Natural killer cell treated with Interleukin-12 subunit alpha and Interleukin-12 subunit beta and Interleukin-15 and Interleukin-18, amount 100 ng/mL, for 72 hours (primary cell): ENCODE results near the gene KLHL20. TPM values are rescaled to one million over a fixed set of nuclear protein-coding genes. Genes with fewer than 3 reads are reported as not detected.
"Not testable (repeated sequence)": the region's sequence is repeated elsewhere in the genome, so short reads cannot be mapped to it uniquely, and the experiment has no call there.

ENCODE experiments used
- ATAC-seq, 2 donors: fragments of 150-1000 bp; cut with Tn5 transposase in 1 of 2; sonication (Bioruptor Pico), chemical (Tn5 transposase) in 1 of 2; 2 replicates each; pipeline ENCODE4 v1.10.0; 2021
- DNase-seq: peaks from one replicate; pipeline ENCODE4 v3.0.0; 2022; ENCODE audit warnings: low spot score
- H3K27ac Mint-ChIP-seq, 2 donors: 1 replicate in 1 of 2; 2 replicates in 1 of 2; pipeline ENCODE4 v1.8.0; 2022; ENCODE audit warnings: mixed read lengths in 2 of 2, mild to moderate bottlenecking in 1 of 2, moderate library complexity in 1 of 2
- H3K27me3 Mint-ChIP-seq, 2 donors: 1 replicate in 1 of 2; 2 replicates in 1 of 2; pipeline ENCODE4 v1.8.0; 2022; ENCODE audit warnings: mixed read lengths in 2 of 2
- H3K36me3 Mint-ChIP-seq: one replicate; pipeline ENCODE4 v1.8.0; 2022; ENCODE audit warnings: mixed read lengths
- H3K4me1 Mint-ChIP-seq, 2 donors: 1 replicate in 1 of 2; 2 replicates in 1 of 2; pipeline ENCODE4 v1.8.0; 2022; ENCODE audit warnings: low read depth in 2 of 2, mixed read lengths in 2 of 2, mild to moderate bottlenecking in 1 of 2
- H3K4me3 Mint-ChIP-seq: one replicate; pipeline ENCODE4 v1.8.0; 2022; ENCODE audit warnings: mixed read lengths
- H3K9me3 Mint-ChIP-seq: 2 replicates; pipeline ENCODE4 v1.8.0; 2022; ENCODE audit warnings: mixed read lengths
- total RNA-seq, 2 donors: library from RNA; stranded (reverse); gene quantifications; one replicate each; pipeline ENCODE4 v1.2.3, GENCODE V29; 2022

The KLHL20 gene
- total RNA-seq, 2 donors from 2014 or later = 23.6 to 32.5 TPM

- Mint-ChIP-seq H3K27ac (no peak overlapping the region), H3K36me3 (peaks cover 19% of the 10 kb centered on the region), H3K9me3 (peaks cover 4% of the 10 kb centered on the region), H3K4me1 (peaks cover 0 to 4% of the 10 kb centered on the region in 2 donors), H3K4me3 (no peak overlapping the region), H3K27me3 (no peaks in the 10 kb centered on the region)
- no peak for DNase-seq
- no peak for ATAC-seq
Observed at GRCh38 chr1:173768827-173769226, 54.0 kb downstream of the KLHL20 start.

- not testable (repeated sequence) for H3K4me1 Mint-ChIP-seq, H3K9me3 Mint-ChIP-seq, H3K4me3 Mint-ChIP-seq, ATAC-seq, H3K27me3 Mint-ChIP-seq, DNase-seq, H3K36me3 Mint-ChIP-seq
- H3K27ac Mint-ChIP-seq = peak overlapping the region in 1 of 2 donors; percentile 40
Observed at GRCh38 chr1:173770330-173770729, 55.5 kb downstream of the KLHL20 start.

- Mint-ChIP-seq H3K36me3 (peaks cover 9% of the 10 kb centered on the region), H3K27me3 (no peaks in the 10 kb centered on the region), H3K27ac (no peak overlapping the region), H3K4me1 (peaks cover 0 to 4% of the 10 kb centered on the region in 2 donors), H3K9me3 (no peaks in the 10 kb centered on the region), H3K4me3 (no peak overlapping the region)
- ATAC-seq = no peak
- DNase-seq = no peak
Observed at GRCh38 chr1:173771560-173771959, 56.8 kb downstream of the KLHL20 start.

GRCh38 chr1:173775578-173776226 lies 60.9 kb downstream of the KLHL20 start:
- Mint-ChIP-seq H3K9me3 (no peaks in the 10 kb centered on the region), H3K36me3 (peaks cover 10% of the 10 kb centered on the region)

GRCh38 chr1:173779936-173780335 lies 65.2 kb downstream of the KLHL20 start:
- Mint-ChIP-seq H3K9me3 (no peaks in the 10 kb centered on the region), H3K27me3 (no peaks in the 10 kb centered on the region), H3K4me3 (no peak overlapping the region), H3K36me3 (peaks cover 10% of the 10 kb centered on the region), H3K4me1 (peaks cover 0 to 9% of the 10 kb centered on the region in 2 donors), H3K27ac (no peak overlapping the region)
- DNase-seq (no peak), ATAC-seq (no peak)

More at GRCh38 chr1:173775578-173776226, 60.9 kb downstream of the KLHL20 start:
- DNase-seq (no peak), ATAC-seq (no peak)
- peaks cover 0 to 9% of the 10 kb centered on the region in 2 donors for H3K4me1 Mint-ChIP-seq
- H3K4me3 Mint-ChIP-seq = no peak overlapping the region
- no peaks in the 10 kb centered on the region for H3K27me3 Mint-ChIP-seq
- no peak overlapping the region for H3K27ac Mint-ChIP-seq

GRCh38 chr1:173784997-173785396 lies 70.2 kb downstream of the KLHL20 start:
- DNase-seq (no peak), ATAC-seq (no peak)
- H3K36me3 Mint-ChIP-seq = no peaks in the 10 kb centered on the region
- H3K27me3 Mint-ChIP-seq = no peaks in the 10 kb centered on the region
- no peaks in the 10 kb centered on the region for H3K9me3 Mint-ChIP-seq
- no peaks in the 10 kb centered on the region for H3K4me1 Mint-ChIP-seq
- H3K4me3 Mint-ChIP-seq = no peak overlapping the region
- no peak overlapping the region for H3K27ac Mint-ChIP-seq

- no peak overlapping the region for H3K4me3 Mint-ChIP-seq
- H3K9me3 Mint-ChIP-seq = no peaks in the 10 kb centered on the region
- ATAC-seq = no peak
- no peaks in the 10 kb centered on the region for H3K27me3 Mint-ChIP-seq
- no peaks in the 10 kb centered on the region for H3K36me3 Mint-ChIP-seq
- no peaks in the 10 kb centered on the region for H3K4me1 Mint-ChIP-seq
- no peak overlapping the region for H3K27ac Mint-ChIP-seq
- no peak for DNase-seq
Observed at GRCh38 chr1:173789841-173790240, 75.1 kb downstream of the KLHL20 start.

GRCh38 chr1:173798078-173798477 lies 83.3 kb downstream of the KLHL20 start:
- Mint-ChIP-seq H3K36me3 (no peaks in the 10 kb centered on the region), H3K27ac (no peak overlapping the region), H3K4me1 (no peaks in the 10 kb centered on the region), H3K9me3 (no peaks in the 10 kb centered on the region), H3K4me3 (no peak overlapping the region), H3K27me3 (no peaks in the 10 kb centered on the region)
- ATAC-seq (no peak), DNase-seq (no peak)

- not testable (repeated sequence) for DNase-seq, H3K36me3 Mint-ChIP-seq, H3K9me3 Mint-ChIP-seq, H3K27me3 Mint-ChIP-seq, ATAC-seq, H3K4me3 Mint-ChIP-seq, H3K4me1 Mint-ChIP-seq, H3K27ac Mint-ChIP-seq
Observed at GRCh38 chr1:173799995-173800394, 85.2 kb downstream of the KLHL20 start.

- no peak for DNase-seq
- no peak overlapping the region for H3K27ac Mint-ChIP-seq
- no peaks in the 10 kb centered on the region for H3K9me3 Mint-ChIP-seq
- no peaks in the 10 kb centered on the region for H3K27me3 Mint-ChIP-seq
- H3K4me1 Mint-ChIP-seq = no peaks in the 10 kb centered on the region
- H3K36me3 Mint-ChIP-seq = peaks cover 5% of the 10 kb centered on the region
- H3K4me3 Mint-ChIP-seq = no peak overlapping the region
- no peak for ATAC-seq
Observed at GRCh38 chr1:173802961-173803360, 88.2 kb downstream of the KLHL20 start.

- H3K27me3 Mint-ChIP-seq, H3K4me3 Mint-ChIP-seq, ATAC-seq, H3K9me3 Mint-ChIP-seq, DNase-seq, H3K27ac Mint-ChIP-seq: not testable (repeated sequence)
- Mint-ChIP-seq H3K36me3 (peaks cover 22% of the 10 kb centered on the region), H3K4me1 (peaks cover 27 to 28% of the 10 kb centered on the region in 2 donors)
Observed at GRCh38 chr1:173813654-173814053, 98.9 kb downstream of the KLHL20 start.

GRCh38 chr1:173818459-173818858 lies 103.7 kb downstream of the KLHL20 start:
- Mint-ChIP-seq H3K27ac (no peak overlapping the region), H3K4me1 (peaks cover 29 to 32% of the 10 kb centered on the region in 2 donors), H3K4me3 (no peak overlapping the region), H3K27me3 (no peaks in the 10 kb centered on the region), H3K36me3 (peaks cover 28% of the 10 kb centered on the region), H3K9me3 (no peaks in the 10 kb centered on the region)
- ATAC-seq (no peak), DNase-seq (no peak)

- no peak for ATAC-seq
- H3K4me3 Mint-ChIP-seq = peak overlapping the region; percentile 95
- H3K36me3 Mint-ChIP-seq = peaks cover 23% of the 10 kb centered on the region
- peaks cover 30% of the 10 kb centered on the region in 2 donors for H3K4me1 Mint-ChIP-seq
- no peaks in the 10 kb centered on the region for H3K27me3 Mint-ChIP-seq
- DNase-seq = no peak
- H3K27ac Mint-ChIP-seq = peak overlapping the region in 1 of 2 donors; percentile 18
- no peaks in the 10 kb centered on the region for H3K9me3 Mint-ChIP-seq
Observed at GRCh38 chr1:173821680-173822079, 106.9 kb downstream of the KLHL20 start.

GRCh38 chr1:173823781-173824314 lies 109.1 kb downstream of the KLHL20 start:
- peak overlapping the region; percentile 95 for H3K4me3 Mint-ChIP-seq
- H3K4me1 Mint-ChIP-seq = peaks cover 33 to 36% of the 10 kb centered on the region in 2 donors
- H3K9me3 Mint-ChIP-seq = no peaks in the 10 kb centered on the region
- peak; percentile 80 for DNase-seq
- peak; percentile 76 for ATAC-seq
- H3K36me3 Mint-ChIP-seq = peaks cover 16% of the 10 kb centered on the region
- H3K27me3 Mint-ChIP-seq = no peaks in the 10 kb centered on the region
- H3K27ac Mint-ChIP-seq = peak overlapping the region; percentile 93 to 100
